ENCODE results near the gene WDR36.
"Not testable (repeated sequence)": the region's sequence is repeated elsewhere in the genome, so short reads cannot be mapped to it uniquely, and the experiment has no call there.

The WDR36 gene

GRCh38 chr5:111135946-111136345 is 43.8 kb downstream of the WDR36 start:
- peak; percentile 32 for DNase-seq (ENCODE audit: low read depth)

DNA sequence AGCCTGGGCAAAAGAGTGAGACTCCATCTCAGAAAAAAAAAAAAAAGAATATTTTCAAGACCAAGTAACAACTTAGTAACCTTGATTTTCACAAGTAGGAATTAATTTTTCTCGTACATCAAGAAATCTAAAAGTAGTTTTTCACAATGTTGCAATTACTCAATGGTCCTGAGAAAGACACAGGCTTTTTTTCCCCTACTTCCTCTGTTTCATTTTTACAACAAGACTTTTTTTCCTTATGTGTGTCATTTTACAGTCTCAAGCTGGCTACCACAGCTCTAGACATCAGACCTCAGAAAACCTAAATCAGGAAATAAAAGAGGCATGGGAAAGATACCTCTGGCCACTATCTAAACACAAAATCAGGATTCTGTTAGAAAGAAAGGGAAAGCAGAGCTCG is 45.9 kb downstream of the WDR36 start:
- DNase-seq (ENCODE audit: low read depth) = no peak

DNA sequence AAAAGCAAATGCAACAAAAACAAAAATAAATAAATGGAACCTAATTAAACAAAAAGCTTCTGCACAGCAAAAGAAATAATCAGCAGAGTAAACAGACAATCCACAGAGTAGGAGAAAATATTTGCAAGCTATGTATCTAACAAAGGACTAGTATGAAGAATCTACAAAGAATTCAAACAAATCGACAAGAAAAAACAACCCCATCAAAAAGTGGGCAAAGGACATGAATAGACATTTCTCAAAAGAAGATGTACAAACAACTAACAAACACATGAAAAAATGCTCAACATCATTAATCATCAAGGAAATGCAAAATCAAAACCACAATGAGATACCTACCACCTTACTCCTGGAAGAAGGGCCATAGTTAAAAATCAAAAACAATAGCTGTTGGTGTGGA is 49.3 kb downstream of the WDR36 start:
- not testable (repeated sequence) for DNase-seq (ENCODE audit: low read depth)

DNA sequence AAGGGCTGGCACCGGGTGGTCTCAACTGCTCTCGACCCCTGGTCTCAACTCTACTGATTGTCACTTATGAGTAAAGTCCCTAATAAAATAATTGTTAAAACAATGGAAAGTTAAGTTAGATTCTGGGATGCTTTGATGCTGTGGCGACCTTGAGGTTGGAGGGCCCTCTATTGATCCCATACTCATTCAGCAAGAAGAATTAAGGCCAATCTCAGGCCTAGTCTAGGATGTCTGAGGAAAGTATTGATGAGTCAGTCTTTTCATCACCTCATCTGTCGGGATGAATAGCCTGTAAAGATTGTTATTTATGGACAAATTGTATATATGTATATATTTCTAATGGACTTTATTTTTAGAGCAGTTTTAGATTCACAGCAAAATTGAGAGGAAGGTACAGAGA is 50.8 kb downstream of the WDR36 start:
- DNase-seq (ENCODE audit: low read depth) = no peak

DNA sequence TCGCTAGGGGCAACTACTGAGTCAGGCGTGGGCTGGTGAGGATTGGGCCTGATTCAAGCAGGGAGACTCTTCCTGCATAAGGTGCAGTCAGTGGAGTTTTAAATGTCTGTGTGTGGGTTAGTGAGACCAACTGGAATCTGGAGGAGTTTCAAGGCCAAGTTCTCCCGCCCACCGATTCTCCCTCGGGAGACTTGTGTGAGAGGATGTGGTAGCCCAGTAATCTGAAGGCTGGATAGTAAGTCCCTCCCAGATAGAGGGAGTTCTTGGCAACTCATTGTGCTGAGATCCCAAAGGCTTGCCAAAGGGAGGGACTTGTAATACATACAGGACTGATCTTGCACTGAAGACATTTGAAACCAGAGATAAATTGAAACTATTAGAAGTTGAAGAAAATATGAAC is 51.8 kb downstream of the WDR36 start:
- peak; percentile 71 for DNase-seq (ENCODE audit: low read depth)

DNA sequence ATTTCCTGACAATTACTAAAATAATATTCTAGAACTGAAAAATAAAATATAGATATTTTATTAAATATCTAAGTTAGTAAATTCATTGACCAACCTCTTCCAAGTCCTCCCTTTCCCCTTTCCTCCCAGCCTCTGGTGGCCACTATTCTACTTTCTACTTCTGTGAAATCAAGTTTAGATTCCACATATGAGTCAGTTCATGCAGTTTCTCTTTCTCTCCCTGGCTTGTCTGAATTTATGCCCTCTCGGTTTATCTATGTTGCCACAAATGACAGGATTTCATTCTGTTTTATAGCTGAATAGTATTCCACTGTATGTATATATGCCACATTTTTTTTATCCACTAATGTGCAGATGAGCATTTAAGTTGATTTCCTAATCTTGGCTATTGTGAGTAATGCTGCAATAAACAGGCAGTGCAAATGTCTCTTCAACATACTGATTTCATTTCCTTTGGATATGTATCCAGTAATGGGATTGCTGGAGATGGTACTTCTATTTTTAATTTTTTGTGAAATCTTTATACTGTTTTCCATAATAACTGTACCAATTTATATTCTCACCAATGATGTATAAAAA is 52.3 kb downstream of the WDR36 start:
- no peak for DNase-seq (ENCODE audit: low read depth)

DNA sequence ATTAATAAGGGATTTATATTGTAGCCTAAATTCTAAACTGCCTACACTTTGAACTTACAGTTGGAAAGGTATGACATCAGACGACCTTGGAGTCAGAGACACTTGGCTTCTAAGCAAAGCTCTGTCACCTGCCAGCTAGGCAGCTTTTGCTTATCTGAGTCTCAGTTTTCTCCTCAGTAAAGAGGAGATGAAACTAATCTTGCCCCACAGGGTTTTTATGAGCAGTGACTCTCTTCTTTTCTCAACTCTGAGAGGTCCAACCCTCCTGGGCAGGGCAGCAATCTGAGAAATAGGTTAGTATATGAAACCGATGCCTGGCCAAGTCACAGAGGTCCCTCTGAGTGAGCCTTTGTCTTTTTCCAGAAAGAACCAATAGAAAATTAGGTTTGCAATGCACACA is 53.9 kb downstream of the WDR36 start:
- DNase-seq (ENCODE audit: low read depth) = no peak

DNA sequence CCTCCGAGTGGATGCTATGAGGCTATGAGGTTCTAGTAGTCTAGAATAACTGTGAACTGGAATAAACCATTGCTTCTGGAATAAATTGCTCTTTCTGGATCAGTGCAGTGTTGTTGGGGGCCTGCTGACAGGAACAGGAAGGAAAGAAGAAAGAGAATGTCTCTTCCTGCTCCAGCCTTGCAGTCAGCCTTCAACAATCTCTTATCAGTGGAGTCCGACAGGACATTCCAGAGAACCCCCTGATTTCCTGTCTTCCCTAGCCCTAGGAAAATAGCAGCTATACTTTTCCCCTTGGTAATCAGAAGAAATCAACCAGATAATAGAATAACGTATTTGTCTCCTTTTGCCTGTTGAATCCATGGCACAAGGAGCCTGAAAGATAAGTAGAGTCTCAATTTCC is 55.4 kb downstream of the WDR36 start:
- no peak for DNase-seq (ENCODE audit: low read depth)

- DNase-seq (ENCODE audit: low read depth) = no peak
Measured at GRCh38 chr5:111151998-111152397, 59.9 kb downstream of the WDR36 start.

- no peak for DNase-seq (ENCODE audit: low read depth)
Measured at GRCh38 chr5:111153483-111153882, 61.3 kb downstream of the WDR36 start.

GRCh38 chr5:111153945-111154344 is 61.8 kb downstream of the WDR36 start:
- no peak for DNase-seq (ENCODE audit: low read depth)

DNA sequence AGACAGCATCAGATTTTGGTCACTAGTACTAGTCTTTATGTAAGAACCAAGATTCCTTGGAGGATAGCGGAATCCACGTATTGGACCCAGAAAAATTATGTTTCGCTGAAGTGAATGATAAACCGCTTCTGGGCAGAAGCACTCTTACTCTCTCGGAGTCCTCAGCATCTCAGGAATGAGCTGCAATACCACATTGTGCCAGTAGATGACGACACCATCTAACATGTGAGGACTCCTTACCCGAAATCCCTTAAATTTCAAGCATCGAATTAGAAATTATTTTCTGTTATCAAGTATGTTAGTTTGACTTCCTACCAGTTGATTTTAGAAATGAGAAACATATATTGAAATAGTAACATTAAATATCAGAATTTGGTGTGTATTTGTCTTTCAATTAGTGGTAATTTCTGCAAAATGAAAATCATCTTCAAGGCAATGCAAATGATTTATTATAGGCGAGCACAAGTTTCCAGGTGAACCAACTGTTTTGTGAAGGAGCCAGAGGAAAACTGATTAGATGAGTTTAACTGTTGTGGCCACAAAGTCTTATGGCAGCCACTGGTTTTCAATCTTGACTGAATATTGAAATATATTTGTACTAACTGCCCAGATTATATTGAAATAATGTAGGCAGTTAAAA is 66.1 kb downstream of the WDR36 start:
- DNase-seq (ENCODE audit: low read depth) = peak; percentile 52

DNA sequence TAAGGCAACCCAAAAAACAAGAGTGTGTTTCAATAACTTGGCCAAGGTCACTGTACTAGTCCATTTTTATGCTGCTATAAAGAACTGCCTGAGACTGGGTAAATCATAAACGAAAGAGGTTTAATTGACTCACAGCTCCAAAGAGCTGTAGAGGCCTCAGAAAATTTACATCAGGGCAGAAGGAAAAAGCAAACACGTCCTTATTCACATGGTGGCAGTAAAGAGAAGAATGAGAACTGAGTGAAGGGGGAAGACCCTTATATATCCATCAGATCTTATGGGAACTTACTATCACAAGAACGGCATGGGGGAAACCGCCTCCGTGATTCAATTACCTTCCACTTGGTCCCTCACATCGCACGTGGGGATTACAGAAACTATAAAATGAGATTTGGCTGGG is 67.7 kb downstream of the WDR36 start:
- DNase-seq (ENCODE audit: low read depth) = no peak

GRCh38 chr5:111163000-111163399 is 70.9 kb downstream of the WDR36 start:
- DNase-seq (ENCODE audit: low read depth) = no peak

DNA sequence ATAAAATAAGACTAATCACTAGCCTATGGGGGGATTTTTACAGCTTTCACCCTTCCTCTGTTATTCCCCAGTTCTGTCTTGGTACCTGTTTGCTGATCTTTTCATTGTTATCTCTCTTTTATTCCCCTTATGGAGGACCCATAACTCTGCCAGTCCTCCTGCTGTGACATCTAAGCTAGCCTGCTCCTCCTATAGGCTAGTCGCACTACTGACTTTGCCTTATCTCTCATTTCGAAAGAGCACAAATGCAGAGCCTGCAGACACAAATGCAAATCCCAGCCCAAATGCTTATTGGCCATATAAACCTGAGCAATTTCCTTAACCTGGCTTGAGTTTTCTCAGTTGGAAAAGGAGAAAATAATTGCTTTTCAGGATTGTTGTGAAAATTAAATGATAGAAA is 72.9 kb downstream of the WDR36 start:
- DNase-seq (ENCODE audit: low read depth) = no peak

DNA sequence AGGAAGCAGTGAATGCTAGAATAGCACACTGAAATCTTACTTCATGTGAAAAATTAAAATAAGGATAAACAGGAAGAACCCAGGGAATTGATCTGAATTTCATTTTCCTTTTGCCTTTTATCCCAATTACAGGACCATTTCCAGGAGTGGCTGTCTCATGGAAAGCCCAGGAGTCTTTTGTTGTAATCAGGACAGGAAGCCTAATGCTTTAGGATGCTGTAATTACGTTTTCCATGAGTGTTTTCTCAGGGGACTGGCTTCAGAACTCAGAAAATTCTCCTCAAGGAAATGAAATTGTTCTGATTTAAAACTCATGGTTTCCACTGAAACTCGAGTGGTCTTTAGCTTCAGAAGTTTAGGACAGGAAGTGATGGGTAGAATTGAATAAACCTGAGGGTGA is 75.4 kb downstream of the WDR36 start:
- DNase-seq (ENCODE audit: low read depth) = no peak

DNA sequence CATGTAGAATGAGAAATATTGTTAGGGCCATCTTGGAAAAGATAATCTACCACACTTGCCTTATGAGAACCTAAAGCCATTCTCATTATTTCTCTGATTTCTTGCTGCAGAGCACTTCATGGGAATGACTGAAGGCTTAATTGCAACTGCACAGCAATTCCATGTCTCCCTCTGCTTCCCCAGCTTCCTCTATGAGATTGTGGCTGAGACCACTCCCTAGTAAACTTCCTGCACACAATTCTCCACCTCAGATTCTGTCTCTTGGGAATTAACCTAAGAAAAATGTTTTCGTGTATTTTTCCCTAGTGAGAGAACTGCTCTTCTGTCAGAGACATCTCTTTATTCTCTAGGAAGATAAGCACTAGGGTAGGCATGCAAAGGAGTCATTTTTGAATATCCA is 76.5 kb downstream of the WDR36 start:
- no peak for DNase-seq (ENCODE audit: low read depth)

GRCh38 chr5:111169269-111169668 is 77.1 kb downstream of the WDR36 start:
- DNase-seq (ENCODE audit: low read depth) = no peak

DNA sequence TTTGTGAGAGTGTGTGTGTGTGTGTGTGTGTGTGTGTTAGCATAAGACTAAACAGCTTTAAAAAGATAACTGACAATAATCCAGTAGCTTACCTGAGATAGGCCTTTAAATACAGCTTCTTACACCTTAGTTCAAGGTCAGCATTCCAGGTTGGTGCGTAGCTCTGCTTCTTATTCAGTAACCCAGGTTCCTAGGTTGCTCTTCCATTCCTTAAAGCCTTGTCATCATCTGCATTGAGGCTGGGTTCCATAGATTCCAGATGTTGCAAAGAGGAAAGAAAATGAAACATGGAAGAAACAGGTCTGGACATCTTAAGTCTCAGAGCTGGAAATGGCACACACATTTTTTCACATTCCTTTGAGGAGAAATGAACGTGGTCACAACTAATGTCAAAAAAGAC is 78.1 kb downstream of the WDR36 start:
- no peak for DNase-seq (ENCODE audit: low read depth)

GRCh38 chr5:111172504-111172903 is 80.4 kb downstream of the WDR36 start:
- no peak for DNase-seq (ENCODE audit: low read depth)

DNA sequence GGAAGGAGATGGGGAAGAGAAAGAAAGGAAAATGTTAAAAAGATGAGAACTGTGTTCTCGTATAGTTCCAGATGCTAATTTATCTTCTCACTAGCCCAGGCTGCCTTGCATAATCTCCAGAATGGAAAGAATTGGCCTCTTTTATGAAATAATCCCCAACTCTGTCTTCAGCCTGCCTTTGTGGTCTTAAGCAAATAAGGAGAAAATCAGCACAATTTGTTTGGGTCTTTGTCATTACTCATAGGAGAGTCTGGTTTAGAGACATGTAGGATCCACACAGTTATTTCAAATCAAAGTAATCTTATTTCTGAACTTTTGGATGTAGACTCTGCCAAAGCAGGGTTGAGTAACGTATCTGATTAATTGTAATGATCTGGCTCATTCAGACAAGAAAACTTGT is 81.3 kb downstream of the WDR36 start:
- no peak for DNase-seq (ENCODE audit: low read depth)

All from GM04504 (cell line).